Type B pancreatic cell (in vitro differentiated cells): Measurements from ENCODE around the gene SLC7A9. TPM values are rescaled to one million over a fixed set of nuclear protein-coding genes. Genes with fewer than 3 reads are reported as not detected.

Experiments used
- DNase-seq: peaks from one replicate; pipeline ENCODE4 v3.0.0; 2021; ENCODE audit warnings: mixed read lengths; ENCODE audit not compliant: unreplicated experiment; ENCODE audit errors: extremely low spot score
- H3K27ac Mint-ChIP-seq: 2 replicates; pipeline ENCODE4 v1.8.0; 2021; ENCODE audit warnings: mild to moderate bottlenecking, mixed read lengths
- H3K27me3 Mint-ChIP-seq: 2 replicates; pipeline ENCODE4 v1.8.0; 2021; ENCODE audit warnings: mixed read lengths
- H3K36me3 Mint-ChIP-seq: 2 replicates; pipeline ENCODE4 v1.8.0; 2021; ENCODE audit warnings: mixed read lengths
- H3K4me1 Mint-ChIP-seq: one replicate; pipeline ENCODE4 v1.8.0; 2021; ENCODE audit warnings: mixed read lengths; ENCODE audit not compliant: unreplicated experiment
- H3K4me3 Mint-ChIP-seq: 2 replicates; pipeline ENCODE4 v1.8.0; 2021; ENCODE audit warnings: mild to moderate bottlenecking, mixed read lengths
- H3K9me3 Mint-ChIP-seq: 2 replicates; pipeline ENCODE4 v1.8.0; 2021; ENCODE audit warnings: mixed read lengths
- CTCF ChIP-seq: fragments of 200-600 bp; sonication (generic); conservative IDR thresholded peaks from 2 replicates; pipeline ENCODE4 v1.5.0; 2021; ENCODE audit warnings: antibody characterized with exemption, mild to moderate bottlenecking
- total RNA-seq: library from RNA; stranded (reverse); gene quantifications from 2 replicates; pipeline ENCODE4 v1.2.1, GENCODE V29; 2021; ENCODE audit warnings: low replicate concordance

Gene SLC7A9
- total RNA-seq, 1 donor from 2014 or later: 3.1 TPM

- H3K27me3 Mint-ChIP-seq: no peaks in the 10 kb centered on the region
- no peak overlapping the region for H3K27ac Mint-ChIP-seq
- H3K4me3 Mint-ChIP-seq: no peak overlapping the region
- no peaks in the 10 kb centered on the region for H3K9me3 Mint-ChIP-seq
- no peak for DNase-seq
- H3K4me1 Mint-ChIP-seq: no peaks in the 10 kb centered on the region
- no peak for TF ChIP-seq CTCF
- no peaks in the 10 kb centered on the region for H3K36me3 Mint-ChIP-seq
Measured at GRCh38 chr19:32866061-32866460, 3.5 kb downstream of the SLC7A9 start.

- H3K27me3 Mint-ChIP-seq: no peaks in the 10 kb centered on the region
- H3K4me1 Mint-ChIP-seq: no peaks in the 10 kb centered on the region
- H3K4me3 Mint-ChIP-seq: no peak overlapping the region
- H3K27ac Mint-ChIP-seq: no peak overlapping the region
- no peak for TF ChIP-seq CTCF
- H3K9me3 Mint-ChIP-seq: no peaks in the 10 kb centered on the region
- no peak for DNase-seq
- no peaks in the 10 kb centered on the region for H3K36me3 Mint-ChIP-seq
Measured at GRCh38 chr19:32865326-32865725, 4.2 kb downstream of the SLC7A9 start.

GRCh38 chr19:32864318-32865007 lies 5.1 kb downstream of the SLC7A9 start:
- no peak overlapping the region for H3K27ac Mint-ChIP-seq
- TF ChIP-seq CTCF: no peak
- H3K9me3 Mint-ChIP-seq: no peaks in the 10 kb centered on the region
- H3K27me3 Mint-ChIP-seq: no peaks in the 10 kb centered on the region
- no peaks in the 10 kb centered on the region for H3K36me3 Mint-ChIP-seq
- no peaks in the 10 kb centered on the region for H3K4me1 Mint-ChIP-seq
- no peak for DNase-seq
- no peak overlapping the region for H3K4me3 Mint-ChIP-seq

- H3K27ac Mint-ChIP-seq: no peak overlapping the region
- no peak for TF ChIP-seq CTCF
- no peaks in the 10 kb centered on the region for H3K36me3 Mint-ChIP-seq
- no peak for DNase-seq
- no peak overlapping the region for H3K4me3 Mint-ChIP-seq
- H3K4me1 Mint-ChIP-seq: no peaks in the 10 kb centered on the region
- H3K9me3 Mint-ChIP-seq: no peaks in the 10 kb centered on the region
- no peaks in the 10 kb centered on the region for H3K27me3 Mint-ChIP-seq
Measured at GRCh38 chr19:32863841-32864240, 5.7 kb downstream of the SLC7A9 start.

- no peaks in the 10 kb centered on the region for H3K9me3 Mint-ChIP-seq
- H3K36me3 Mint-ChIP-seq: no peaks in the 10 kb centered on the region
- no peak for DNase-seq
- H3K27me3 Mint-ChIP-seq: no peaks in the 10 kb centered on the region
- H3K4me3 Mint-ChIP-seq: no peak overlapping the region
- TF ChIP-seq CTCF: no peak
- H3K27ac Mint-ChIP-seq: no peak overlapping the region
- H3K4me1 Mint-ChIP-seq: no peaks in the 10 kb centered on the region
Measured at GRCh38 chr19:32863301-32863700, 6.3 kb downstream of the SLC7A9 start.

GRCh38 chr19:32862741-32863140 lies 6.8 kb downstream of the SLC7A9 start:
- Mint-ChIP-seq H3K4me3 (no peak overlapping the region), H3K36me3 (no peaks in the 10 kb centered on the region), H3K4me1 (no peaks in the 10 kb centered on the region), H3K9me3 (no peaks in the 10 kb centered on the region), H3K27ac (no peak overlapping the region), H3K27me3 (no peaks in the 10 kb centered on the region)
- TF ChIP-seq CTCF: no peak
- DNase-seq: no peak
